Measurements from ENCODE around the gene MEMO1. TPM values are rescaled to one million over a fixed set of nuclear protein-coding genes. Genes with fewer than 3 reads are reported as not detected.

MEMO1 gene
- total RNA-seq, 2 donors from 2014 or later, result 25.3 to 27.2 TPM

GRCh38 chr2:32005371-32005976 is 5.3 kb downstream of the MEMO1 start:
- no peak for TF ChIP-seq CTCF (IDR thresholded peaks at IDR 0.05)
- peaks cover 7 to 21% of the 10 kb centered on the region in 2 donors for H3K4me1 ChIP-seq (ENCODE audit: control insufficient read depth in 1 of 2, low read depth in 2 of 2)
- DNase-seq (ENCODE audit: low spot score) (no peak), ATAC-seq (ENCODE audit: insufficient number of reproducible peaks, low FRiP score, low read depth) (no peak)
- no peak overlapping the region for H3K27ac ChIP-seq
- H3K4me3 ChIP-seq, result no peak overlapping the region
- H3K27me3 ChIP-seq (replicated peaks; ENCODE audit: insufficient read depth), result no peaks in the 10 kb centered on the region
- no peaks in the 10 kb centered on the region for H3K36me3 ChIP-seq
- H3K9me3 ChIP-seq, result no peaks in the 10 kb centered on the region

- no peak for TF ChIP-seq CTCF (IDR thresholded peaks at IDR 0.05)
- no peak for ATAC-seq (ENCODE audit: insufficient number of reproducible peaks, low FRiP score, low read depth)
- no peaks in the 10 kb centered on the region for H3K36me3 ChIP-seq
- H3K27me3 ChIP-seq (replicated peaks; ENCODE audit: insufficient read depth), result no peaks in the 10 kb centered on the region
- H3K27ac ChIP-seq, result no peak overlapping the region
- DNase-seq (ENCODE audit: low spot score), result no peak
- H3K4me1 ChIP-seq (ENCODE audit: control insufficient read depth in 1 of 2, low read depth in 2 of 2), result peaks cover 7 to 20% of the 10 kb centered on the region in 2 donors
- no peak overlapping the region for H3K4me3 ChIP-seq
- no peaks in the 10 kb centered on the region for H3K9me3 ChIP-seq
Measured at GRCh38 chr2:32003791-32004190, 7.0 kb downstream of the MEMO1 start.

- Histone ChIP-seq H3K36me3 (no peaks in the 10 kb centered on the region), H3K27ac (no peak overlapping the region), H3K9me3 (no peaks in the 10 kb centered on the region), H3K4me3 (no peak overlapping the region), H3K27me3 (replicated peaks; ENCODE audit: insufficient read depth) (no peaks in the 10 kb centered on the region), H3K4me1 (ENCODE audit: control insufficient read depth in 1 of 2, low read depth in 2 of 2) (peaks cover 3 to 8% of the 10 kb centered on the region in 2 donors)
- no peak for ATAC-seq (ENCODE audit: insufficient number of reproducible peaks, low FRiP score, low read depth)
- DNase-seq (ENCODE audit: low spot score), result no peak
- TF ChIP-seq CTCF (IDR thresholded peaks at IDR 0.05), result no peak
Measured at GRCh38 chr2:32002406-32002805, 8.4 kb downstream of the MEMO1 start.

GRCh38 chr2:31999438-31999837 is 11.4 kb downstream of the MEMO1 start:
- Histone ChIP-seq H3K27me3 (replicated peaks; ENCODE audit: insufficient read depth) (no peaks in the 10 kb centered on the region), H3K4me3 (no peak overlapping the region), H3K27ac (no peak overlapping the region), H3K36me3 (no peaks in the 10 kb centered on the region), H3K9me3 (no peaks in the 10 kb centered on the region), H3K4me1 (ENCODE audit: control insufficient read depth in 1 of 2, low read depth in 2 of 2) (no peaks in the 10 kb centered on the region)
- no peak for TF ChIP-seq CTCF (IDR thresholded peaks at IDR 0.05)
- DNase-seq (ENCODE audit: low spot score) (no peak), ATAC-seq (ENCODE audit: insufficient number of reproducible peaks, low FRiP score, low read depth) (no peak)

GRCh38 chr2:31998731-31999383 is 12.0 kb downstream of the MEMO1 start:
- Histone ChIP-seq H3K4me1 (ENCODE audit: control insufficient read depth in 1 of 2, low read depth in 2 of 2) (no peaks in the 10 kb centered on the region), H3K36me3 (no peaks in the 10 kb centered on the region), H3K4me3 (no peak overlapping the region), H3K27ac (no peak overlapping the region), H3K27me3 (replicated peaks; ENCODE audit: insufficient read depth) (no peaks in the 10 kb centered on the region), H3K9me3 (no peaks in the 10 kb centered on the region)
- ATAC-seq (ENCODE audit: insufficient number of reproducible peaks, low FRiP score, low read depth), result no peak
- TF ChIP-seq CTCF (IDR thresholded peaks at IDR 0.05), result no peak
- DNase-seq (ENCODE audit: low spot score), result no peak

Data from thoracic aorta (tissue), 2 donors.